AG04449 (cell line): ENCODE data around the gene PEAK1.

Experiments
- CTCF ChIA-PET: fragments of 350-600 bp; formaldehyde crosslinking; extraction: SDS; loops from one replicate; lab custom pipeline; 2021; ENCODE audit warnings: antibody characterized with exemption; lab: Yijun Ruan, JAX
- POLR2A ChIA-PET: fragments of 400-600, 350-600 bp; formaldehyde crosslinking; extraction: SDS; loops from one replicate; lab custom pipeline; 2020; ENCODE audit warnings: antibody characterized with exemption, inconsistent platforms; lab: Yijun Ruan, JAX
- DNase-seq: peaks from one replicate; pipeline ENCODE4 v3.0.0-alpha.2; 2010; ENCODE audit warnings: low read depth, low spot score
- H3K4me3 ChIP-seq: 2 replicates; pipeline ENCODE4 v1.5.1; 2011; ENCODE audit warnings: low read depth, mild to moderate bottlenecking, control low read depth, low read length
- CTCF ChIP-seq: IDR thresholded peaks from one replicate; pipeline ENCODE4 v1.5.1; 2011; ENCODE audit warnings: mild to moderate bottlenecking, moderate library complexity, low read length, control low read depth, inconsistent platforms; ENCODE audit not compliant: insufficient read depth; ENCODE audit errors: missing control alignments

The PEAK1 gene

GRCh38 chr15:77173487-77173886 lies 246.4 kb downstream of the PEAK1 start:
- POLR2A ChIA-PET = no interaction called here
- no peak for TF ChIP-seq CTCF
- no peak for DNase-seq
- no peak overlapping the region for H3K4me3 ChIP-seq
- CTCF ChIA-PET = no interaction called here

DNA sequence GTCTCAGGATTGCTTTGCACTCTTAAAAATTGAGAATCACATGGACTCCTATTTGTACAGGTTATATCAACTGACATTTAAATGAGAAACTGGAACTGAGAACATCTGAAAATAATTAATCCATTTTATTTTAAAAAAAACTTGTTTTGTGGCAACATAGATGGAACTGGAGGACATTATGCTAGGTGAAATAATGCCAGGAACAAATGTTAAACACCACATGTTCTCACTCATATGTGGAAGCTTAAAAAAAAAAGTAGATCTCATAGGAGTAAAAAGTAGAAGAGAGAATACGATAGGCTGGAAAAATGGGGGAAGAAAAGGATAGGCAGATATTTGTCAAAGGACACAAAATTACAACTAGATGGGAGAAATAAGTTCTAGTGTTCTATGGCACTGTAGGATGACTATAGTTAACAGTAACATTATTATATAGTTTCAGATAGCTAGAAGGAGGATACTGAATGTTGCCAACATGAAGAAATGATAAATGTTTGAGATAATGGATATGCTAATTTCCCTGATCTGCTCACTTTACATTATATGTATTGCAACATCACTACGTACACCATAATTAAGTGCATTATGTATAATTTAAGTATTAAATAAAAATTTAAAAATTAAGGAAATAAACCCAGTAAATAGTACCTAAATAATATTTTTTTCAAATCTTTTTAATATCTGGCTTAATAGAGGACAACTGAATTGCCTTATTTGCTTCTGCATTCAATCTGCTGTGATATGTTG lies 248.5 kb downstream of the PEAK1 start:
- CTCF ChIA-PET = interaction anchor here (2.4 kb wide), 1 partner anchor 372 kb away, joined by 7 read pairs; no protein-coding TSS in a partner anchor
- H3K4me3 ChIP-seq = no peak overlapping the region
- TF ChIP-seq CTCF = no peak
- POLR2A ChIA-PET = no interaction called here
- DNase-seq = no peak

GRCh38 chr15:77168616-77169015 lies 251.3 kb downstream of the PEAK1 start:
- TF ChIP-seq CTCF = no peak
- peak; percentile 42 for DNase-seq
- no peak overlapping the region for H3K4me3 ChIP-seq
- ChIA-PET CTCF (interaction anchor here (1.5 to 6.5 kb wide), 2 partner anchors 11 to 375 kb away, joined by 5 to 35 read pairs; no protein-coding TSS in a partner anchor), POLR2A (interaction anchor here (1.0 to 1.2 kb wide), 2 partner anchors 22 to 24 kb away, joined by 3 to 4 read pairs; no protein-coding TSS in a partner anchor)

DNA sequence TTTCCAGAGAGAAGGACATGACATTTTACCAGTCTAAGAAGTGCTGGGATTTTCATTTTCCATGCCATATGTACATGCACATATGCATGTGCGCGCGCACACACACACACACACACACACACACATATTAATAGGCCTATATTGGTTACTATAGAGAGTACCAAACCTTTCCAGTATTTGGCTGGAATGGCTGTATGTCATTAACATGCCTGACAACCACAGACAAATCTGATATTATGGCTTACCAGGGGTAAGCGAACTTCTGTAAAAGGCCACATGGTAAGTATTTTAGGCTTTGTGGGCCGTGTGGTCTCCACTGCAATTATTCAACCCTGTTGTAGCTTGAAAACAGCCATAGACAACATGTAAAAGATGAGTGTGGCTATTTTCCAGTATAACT lies 251.8 kb downstream of the PEAK1 start:
- DNase-seq = no peak
- no peak for TF ChIP-seq CTCF
- H3K4me3 ChIP-seq = no peak overlapping the region
- POLR2A ChIA-PET = interaction anchor here (0.6 to 1.2 kb wide), 3 partner anchors 22 to 375 kb away, joined by 3 to 4 read pairs (median 3); no protein-coding TSS in a partner anchor
- CTCF ChIA-PET = interaction anchor here (0.9 to 6.5 kb wide), 5 partner anchors 12 to 375 kb away, joined by 3 to 35 read pairs (median 5); no protein-coding TSS in a partner anchor

DNA sequence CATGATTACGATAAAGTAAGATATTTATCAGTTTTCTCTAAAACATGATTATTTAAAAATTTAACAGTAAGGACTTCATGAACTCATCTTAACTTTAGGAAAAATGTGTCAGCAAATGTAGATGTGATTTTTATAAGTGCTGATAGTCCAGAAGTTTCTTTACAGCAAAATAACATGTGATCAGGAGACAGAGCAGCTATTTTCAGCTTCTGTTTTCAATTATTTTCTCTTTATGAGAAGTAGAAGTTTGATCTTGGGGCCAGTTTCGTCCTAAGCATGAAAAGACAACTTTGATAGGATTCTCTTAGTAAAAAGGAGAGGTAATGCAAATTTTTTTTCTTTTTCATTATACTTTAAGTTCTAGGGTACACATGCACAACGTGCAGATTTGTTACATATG lies 252.5 kb downstream of the PEAK1 start:
- ChIA-PET POLR2A (interaction anchor here (0.6 to 0.7 kb wide), 2 partner anchors 23 to 376 kb away, joined by 3 to 4 read pairs; no protein-coding TSS in a partner anchor), CTCF (interaction anchor here (0.9 to 6.5 kb wide), 4 partner anchors 19 to 376 kb away, joined by 3 to 35 read pairs (median 4); no protein-coding TSS in a partner anchor)
- no peak overlapping the region for H3K4me3 ChIP-seq
- TF ChIP-seq CTCF = no peak
- no peak for DNase-seq

- ChIA-PET POLR2A (no interaction called here), CTCF (interaction anchor here (0.7 to 6.5 kb wide), 4 partner anchors 15 to 379 kb away, joined by 3 to 35 read pairs (median 4); no protein-coding TSS in a partner anchor)
- no peak for DNase-seq
- no peak for TF ChIP-seq CTCF
- H3K4me3 ChIP-seq = no peak overlapping the region
Observed at GRCh38 chr15:77163781-77164384, 256.0 kb downstream of the PEAK1 start.
